ENCODE results near the gene IL2RA.
A peak's percentile ranks its signal among the peaks of the same experiment; 100 is the strongest.
"Not testable (repeated sequence)": the region's sequence is repeated elsewhere in the genome, so short reads cannot be mapped to it uniquely, and the experiment has no call there.

The IL2RA gene

GRCh38 chr10:5971315-5971832 is 90.8 kb downstream of the IL2RA start:
- Histone ChIP-seq H3K4me3 (no peak overlapping the region), H3K27ac (peak overlapping the region in 20 of 21 experiments; percentile 11 to 83 (median 62))

GRCh38 chr10:5970527-5970926 is 91.6 kb downstream of the IL2RA start:
- Histone ChIP-seq H3K4me3 (no peak overlapping the region), H3K27ac (peak overlapping the region in 12 of 21 experiments; percentile 14 to 83 (median 62))

GRCh38 chr10:5970066-5970465 is 92.1 kb downstream of the IL2RA start:
- no peak overlapping the region for H3K4me3 ChIP-seq
- peak overlapping the region in 4 of 21 experiments; percentile 12 to 83 (median 40) for H3K27ac ChIP-seq

- H3K4me3 ChIP-seq, result no peak overlapping the region
- no peak overlapping the region for H3K27ac ChIP-seq
These were observed 93.3 kb downstream of the IL2RA start for GRCh38 chr10:5968681-5969453.

GRCh38 chr10:5968037-5968680 is 94.0 kb downstream of the IL2RA start:
- H3K27ac ChIP-seq, result no peak overlapping the region
- H3K4me3 ChIP-seq, result no peak overlapping the region

GRCh38 chr10:5965266-5965665 is 96.9 kb downstream of the IL2RA start:
- no peak overlapping the region for H3K27ac ChIP-seq
- no peak overlapping the region for H3K4me3 ChIP-seq

GRCh38 chr10:5964736-5965135 is 97.4 kb downstream of the IL2RA start:
- H3K27ac ChIP-seq, result no peak overlapping the region
- H3K4me3 ChIP-seq, result no peak overlapping the region

GRCh38 chr10:5963591-5963990 is 98.6 kb downstream of the IL2RA start:
- no peak overlapping the region for H3K4me3 ChIP-seq
- no peak overlapping the region for H3K27ac ChIP-seq

GRCh38 chr10:5963071-5963470 is 99.1 kb downstream of the IL2RA start:
- Histone ChIP-seq H3K27ac (no peak overlapping the region), H3K4me3 (no peak overlapping the region)

- not testable (repeated sequence) for H3K27ac ChIP-seq, H3K4me3 ChIP-seq
These were observed 99.7 kb downstream of the IL2RA start for GRCh38 chr10:5962358-5962940.

- Histone ChIP-seq H3K4me3 (no peak overlapping the region), H3K27ac (no peak overlapping the region)
These were observed 100.6 kb downstream of the IL2RA start for GRCh38 chr10:5961405-5962100.

- H3K4me3 ChIP-seq, H3K27ac ChIP-seq: not testable (repeated sequence)
These were observed 101.2 kb downstream of the IL2RA start for GRCh38 chr10:5960973-5961275.

All from skin epidermis (tissue), 12 donors.